GM23338 (cell line): ENCODE results near the gene NRIP1. TPM values are rescaled to one million over a fixed set of nuclear protein-coding genes. Genes with fewer than 3 reads are reported as not detected.

Experiments used
- ATAC-seq: fragments of 200-7000 bp; cut with Tn5 transposase; 3 replicates; pipeline ENCODE4 v1.9.1; 2020
- DNase-seq: peaks from one replicate; pipeline ENCODE4 v3.0.0-alpha.2; 2015; ENCODE audit warnings: low spot score
- H2AFZ ChIP-seq: fragments of 200-600 bp; sonication (generic); 2 replicates; pipeline ENCODE4 v1.8.0; 2016; ENCODE audit warnings: antibody characterized with exemption, mild to moderate bottlenecking, moderate library complexity
- H3F3A ChIP-seq: fragments of 200-600 bp; sonication (generic); replicated peaks from 2 replicates; pipeline ENCODE4 v1.8.0; 2017; ENCODE audit warnings: antibody characterized with exemption, mixed run types, low read depth
- H3K27ac ChIP-seq: fragments of 200-600 bp; sonication (generic); 2 replicates; pipeline ENCODE4 v1.6.1; 2016; ENCODE audit warnings: low read depth
- H3K27me3 ChIP-seq: fragments of 200-600 bp; sonication (generic); 2 replicates; pipeline ENCODE4 v1.8.0; 2016; ENCODE audit warnings: mild to moderate bottlenecking, mixed run types, moderate library complexity; ENCODE audit not compliant: insufficient read depth
- H3K36me3 ChIP-seq: fragments of 200-600 bp; sonication (generic); 2 replicates; pipeline ENCODE4 v1.8.0; 2016; ENCODE audit warnings: mild to moderate bottlenecking; ENCODE audit not compliant: insufficient read depth
- H3K4me1 ChIP-seq: fragments of 200-600 bp; sonication (generic); 2 replicates; pipeline ENCODE4 v1.8.0; 2016; ENCODE audit warnings: mild to moderate bottlenecking, moderate library complexity; ENCODE audit not compliant: insufficient read depth
- H3K4me2 ChIP-seq: fragments of 200-600 bp; sonication (generic); 2 replicates; pipeline ENCODE4 v1.7.1; 2017; ENCODE audit warnings: mixed run types
- H3K4me3 ChIP-seq: fragments of 200-600 bp; sonication (generic); 2 replicates; pipeline ENCODE4 v1.6.1; 2016; ENCODE audit warnings: mixed run types
- H3K79me2 ChIP-seq: fragments of 200-600 bp; sonication (generic); replicated peaks from 2 replicates; pipeline ENCODE4 v1.8.0; 2017; ENCODE audit warnings: mild to moderate bottlenecking; ENCODE audit not compliant: insufficient read depth
- H3K9me2 ChIP-seq: fragments of 200-600 bp; sonication (generic); 2 replicates; pipeline ENCODE4 v1.8.0; 2017; ENCODE audit not compliant: insufficient read depth
- H4K20me1 ChIP-seq: fragments of 200-600 bp; sonication (generic); replicated peaks from 2 replicates; pipeline ENCODE4 v1.8.0; 2017; ENCODE audit warnings: mild to moderate bottlenecking; ENCODE audit not compliant: insufficient read depth
- H3K27ac Mint-ChIP-seq: 2 replicates; pipeline ENCODE4 v1.8.0; 2020; ENCODE audit warnings: inconsistent platforms, mild to moderate bottlenecking, moderate library complexity, mixed read lengths
- H3K27me3 Mint-ChIP-seq: 3 replicates; pipeline ENCODE4 v1.8.0; 2022; ENCODE audit warnings: low read depth, mild to moderate bottlenecking, moderate library complexity, mixed read lengths, inconsistent platforms; ENCODE audit not compliant: insufficient read depth, poor library complexity
- H3K36me3 Mint-ChIP-seq: 3 replicates; pipeline ENCODE4 v1.8.0; 2021; ENCODE audit warnings: low read depth, mild to moderate bottlenecking, inconsistent platforms, moderate library complexity, mixed read lengths
- H3K4me1 Mint-ChIP-seq: 3 replicates; pipeline ENCODE4 v1.8.0; 2020; ENCODE audit warnings: mild to moderate bottlenecking, inconsistent platforms, mixed read lengths
- H3K4me3 Mint-ChIP-seq: 3 replicates; pipeline ENCODE4 v1.8.0; 2021; ENCODE audit warnings: moderate library complexity, mild to moderate bottlenecking, inconsistent platforms, mixed read lengths
- H3K9me3 Mint-ChIP-seq: 3 replicates; pipeline ENCODE4 v1.8.0; 2020; ENCODE audit warnings: moderate library complexity, mild to moderate bottlenecking, inconsistent platforms, mixed read lengths
- CREB1 ChIP-seq: fragments of 250-450 bp; sonication (Bioruptor Pico); IDR thresholded peaks from 2 replicates; pipeline ENCODE4 v1.5.0; 2020; ENCODE audit warnings: low read depth, mild to moderate bottlenecking, moderate library complexity
- ETS1 ChIP-seq: IDR thresholded peaks from 2 replicates; pipeline ENCODE4 v1.6.1; 2016; ENCODE audit warnings: antibody characterized with exemption
- EZH2 ChIP-seq: fragments of 200-600 bp; sonication (generic); IDR thresholded peaks from one replicate; pipeline ENCODE4 v1.8.0; 2017; ENCODE audit warnings: antibody characterized with exemption, mild to moderate bottlenecking, low read depth; ENCODE audit not compliant: unreplicated experiment
- EZH2phosphoT487 ChIP-seq: fragments of 200-600 bp; sonication (generic); IDR thresholded peaks from one replicate; pipeline ENCODE4 v1.8.1; 2018; ENCODE audit warnings: antibody characterized with exemption; ENCODE audit not compliant: unreplicated experiment
- JUNB ChIP-seq: IDR thresholded peaks from one replicate; pipeline ENCODE4 v1.6.1; 2016; ENCODE audit warnings: antibody characterized with exemption; ENCODE audit not compliant: unreplicated experiment
- NANOG ChIP-seq: IDR thresholded peaks from 2 replicates; pipeline ENCODE4 v1.6.1; 2016; ENCODE audit warnings: antibody characterized with exemption, borderline replicate concordance
- POLR2AphosphoS5 ChIP-seq: IDR thresholded peaks from 2 replicates; pipeline ENCODE4 v1.6.1; 2016; ENCODE audit warnings: antibody characterized with exemption, low read depth
- REST ChIP-seq: IDR thresholded peaks from one replicate; pipeline ENCODE4 v1.6.1; 2018; ENCODE audit warnings: antibody characterized with exemption; ENCODE audit not compliant: unreplicated experiment
- STAT1 ChIP-seq: IDR thresholded peaks from one replicate; pipeline ENCODE4 v1.6.1; 2016; ENCODE audit warnings: antibody characterized with exemption; ENCODE audit not compliant: unreplicated experiment
- ZNF114 ChIP-seq: fragments of 250-450 bp; sonication (Bioruptor Pico); IDR thresholded peaks from 2 replicates; pipeline ENCODE4 v1.5.0; 2020; ENCODE audit warnings: mild to moderate bottlenecking, moderate library complexity
- ZNF331 ChIP-seq: fragments of 250-450 bp; sonication (Bioruptor Pico); IDR thresholded peaks from 2 replicates; pipeline ENCODE4 v1.5.0; 2020; ENCODE audit warnings: low read depth, mild to moderate bottlenecking, moderate library complexity
- polyA plus RNA-seq: library from polyadenylated mRNA; unstranded; fragments of >200 nt; fragmentation: Nextera tagmentation; extraction: Ambion mirVana; gene quantifications from 2 replicates; pipeline ENCODE4 v1.2.1, GENCODE V29; 2016
- total RNA-seq: library from RNA; depleted of rRNA; stranded (reverse); fragments of >200 nt; shearing (Covaris generic); gene quantifications from 2 replicates; pipeline ENCODE4 v1.2.3, GENCODE V29; 2014
- TF ChIP-seq, protein P1 (sequence below), 2 experiments: fragments of 200-600 bp in 1 of 2; sonication (generic) in 1 of 2; conservative IDR thresholded peaks; 2 replicates each; pipeline versions ENCODE4 v1.5.1 to v1.6.1; 2016 to 2017; ENCODE audit warnings: antibody characterized with exemption in 2 of 2, low read depth in 2 of 2, mild to moderate bottlenecking in 2 of 2, moderate library complexity in 1 of 2
- TF ChIP-seq, protein P2 (sequence below): fragments of 250-450 bp; sonication (Bioruptor Pico); IDR thresholded peaks from 2 replicates; pipeline ENCODE4 v1.5.0; 2020; ENCODE audit warnings: mild to moderate bottlenecking, moderate library complexity

Gene NRIP1
- total and polyA plus RNA-seq, 2 experiments from 2014 or later: 3.0 to 9.0 TPM

DNA sequence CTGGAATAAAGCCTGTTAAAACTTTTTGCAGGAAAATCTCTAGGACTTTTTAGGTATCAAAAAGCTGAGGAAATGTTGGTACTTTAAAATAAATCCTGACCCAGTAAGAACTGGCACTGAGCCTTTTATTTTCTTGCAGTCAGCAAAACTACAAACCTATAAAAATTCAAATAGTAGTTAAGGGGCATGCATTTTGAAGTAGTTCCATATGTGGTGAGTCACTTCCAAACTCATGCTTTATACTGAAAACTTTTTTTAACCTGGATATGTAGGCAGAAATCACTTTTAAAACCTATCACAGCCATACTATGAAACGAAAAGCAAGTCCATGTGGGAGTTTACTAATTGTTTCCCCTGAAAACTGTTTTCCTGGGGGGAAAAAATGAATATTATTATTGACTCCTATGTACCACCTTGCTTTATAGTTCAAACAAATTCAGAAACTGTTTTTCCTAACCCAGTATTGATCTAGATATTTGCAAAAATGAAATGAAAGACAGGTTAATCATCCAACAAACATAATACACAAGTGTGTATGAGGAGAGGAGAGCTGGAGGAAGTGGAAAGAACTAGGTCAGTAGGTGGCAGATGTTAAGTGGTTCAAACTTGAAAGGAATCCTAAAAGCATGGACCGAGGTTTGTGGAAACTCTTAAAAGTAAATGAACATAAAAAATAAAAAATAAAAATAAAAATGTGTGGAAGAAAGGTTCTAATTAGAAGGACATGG is 30.5 kb downstream of the NRIP1 start:
- no peaks in the 10 kb centered on the region for H3K27me3 ChIP-seq
- no peaks in the 10 kb centered on the region for H3K36me3 ChIP-seq
- no peak overlapping the region for H3K27ac ChIP-seq
- H3K4me1 ChIP-seq: peaks cover 8% of the 10 kb centered on the region
- no peaks in the 10 kb centered on the region; the same call in 1 of the 2 replicates for H3K79me2 ChIP-seq
- Mint-ChIP-seq H3K36me3 (no peaks in the 10 kb centered on the region), H3K27me3 (no peaks in the 10 kb centered on the region), H3K27ac (no peak overlapping the region), H3K4me1 (peaks cover 7% of the 10 kb centered on the region; the same call in 2 of the 3 replicates), H3K9me3 (no peaks in the 10 kb centered on the region), H3K4me3 (no peak overlapping the region)
- H4K20me1 ChIP-seq: no peaks in the 10 kb centered on the region
- ATAC-seq (no peak), DNase-seq (no peak)
- TF ChIP-seq ZNF331 (CRISPR knock-in tag) (no peak), ETS1 (no peak), JUNB (no peak), POLR2AphosphoS5 (no peak), EZH2 (no peak), CREB1 (CRISPR knock-in tag) (no peak), NANOG (no peak), ZNF114 (CRISPR knock-in tag) (no peak), EZH2phosphoT487 (no peak), STAT1 (no peak), REST (no peak)
- TF ChIP-seq, protein P1, sequence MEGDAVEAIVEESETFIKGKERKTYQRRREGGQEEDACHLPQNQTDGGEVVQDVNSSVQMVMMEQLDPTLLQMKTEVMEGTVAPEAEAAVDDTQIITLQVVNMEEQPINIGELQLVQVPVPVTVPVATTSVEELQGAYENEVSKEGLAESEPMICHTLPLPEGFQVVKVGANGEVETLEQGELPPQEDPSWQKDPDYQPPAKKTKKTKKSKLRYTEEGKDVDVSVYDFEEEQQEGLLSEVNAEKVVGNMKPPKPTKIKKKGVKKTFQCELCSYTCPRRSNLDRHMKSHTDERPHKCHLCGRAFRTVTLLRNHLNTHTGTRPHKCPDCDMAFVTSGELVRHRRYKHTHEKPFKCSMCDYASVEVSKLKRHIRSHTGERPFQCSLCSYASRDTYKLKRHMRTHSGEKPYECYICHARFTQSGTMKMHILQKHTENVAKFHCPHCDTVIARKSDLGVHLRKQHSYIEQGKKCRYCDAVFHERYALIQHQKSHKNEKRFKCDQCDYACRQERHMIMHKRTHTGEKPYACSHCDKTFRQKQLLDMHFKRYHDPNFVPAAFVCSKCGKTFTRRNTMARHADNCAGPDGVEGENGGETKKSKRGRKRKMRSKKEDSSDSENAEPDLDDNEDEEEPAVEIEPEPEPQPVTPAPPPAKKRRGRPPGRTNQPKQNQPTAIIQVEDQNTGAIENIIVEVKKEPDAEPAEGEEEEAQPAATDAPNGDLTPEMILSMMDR (conservative IDR thresholded peaks at IDR 0.05; ENCODE audit: low read depth in 2 of 2): no peak
- TF ChIP-seq, protein P2, sequence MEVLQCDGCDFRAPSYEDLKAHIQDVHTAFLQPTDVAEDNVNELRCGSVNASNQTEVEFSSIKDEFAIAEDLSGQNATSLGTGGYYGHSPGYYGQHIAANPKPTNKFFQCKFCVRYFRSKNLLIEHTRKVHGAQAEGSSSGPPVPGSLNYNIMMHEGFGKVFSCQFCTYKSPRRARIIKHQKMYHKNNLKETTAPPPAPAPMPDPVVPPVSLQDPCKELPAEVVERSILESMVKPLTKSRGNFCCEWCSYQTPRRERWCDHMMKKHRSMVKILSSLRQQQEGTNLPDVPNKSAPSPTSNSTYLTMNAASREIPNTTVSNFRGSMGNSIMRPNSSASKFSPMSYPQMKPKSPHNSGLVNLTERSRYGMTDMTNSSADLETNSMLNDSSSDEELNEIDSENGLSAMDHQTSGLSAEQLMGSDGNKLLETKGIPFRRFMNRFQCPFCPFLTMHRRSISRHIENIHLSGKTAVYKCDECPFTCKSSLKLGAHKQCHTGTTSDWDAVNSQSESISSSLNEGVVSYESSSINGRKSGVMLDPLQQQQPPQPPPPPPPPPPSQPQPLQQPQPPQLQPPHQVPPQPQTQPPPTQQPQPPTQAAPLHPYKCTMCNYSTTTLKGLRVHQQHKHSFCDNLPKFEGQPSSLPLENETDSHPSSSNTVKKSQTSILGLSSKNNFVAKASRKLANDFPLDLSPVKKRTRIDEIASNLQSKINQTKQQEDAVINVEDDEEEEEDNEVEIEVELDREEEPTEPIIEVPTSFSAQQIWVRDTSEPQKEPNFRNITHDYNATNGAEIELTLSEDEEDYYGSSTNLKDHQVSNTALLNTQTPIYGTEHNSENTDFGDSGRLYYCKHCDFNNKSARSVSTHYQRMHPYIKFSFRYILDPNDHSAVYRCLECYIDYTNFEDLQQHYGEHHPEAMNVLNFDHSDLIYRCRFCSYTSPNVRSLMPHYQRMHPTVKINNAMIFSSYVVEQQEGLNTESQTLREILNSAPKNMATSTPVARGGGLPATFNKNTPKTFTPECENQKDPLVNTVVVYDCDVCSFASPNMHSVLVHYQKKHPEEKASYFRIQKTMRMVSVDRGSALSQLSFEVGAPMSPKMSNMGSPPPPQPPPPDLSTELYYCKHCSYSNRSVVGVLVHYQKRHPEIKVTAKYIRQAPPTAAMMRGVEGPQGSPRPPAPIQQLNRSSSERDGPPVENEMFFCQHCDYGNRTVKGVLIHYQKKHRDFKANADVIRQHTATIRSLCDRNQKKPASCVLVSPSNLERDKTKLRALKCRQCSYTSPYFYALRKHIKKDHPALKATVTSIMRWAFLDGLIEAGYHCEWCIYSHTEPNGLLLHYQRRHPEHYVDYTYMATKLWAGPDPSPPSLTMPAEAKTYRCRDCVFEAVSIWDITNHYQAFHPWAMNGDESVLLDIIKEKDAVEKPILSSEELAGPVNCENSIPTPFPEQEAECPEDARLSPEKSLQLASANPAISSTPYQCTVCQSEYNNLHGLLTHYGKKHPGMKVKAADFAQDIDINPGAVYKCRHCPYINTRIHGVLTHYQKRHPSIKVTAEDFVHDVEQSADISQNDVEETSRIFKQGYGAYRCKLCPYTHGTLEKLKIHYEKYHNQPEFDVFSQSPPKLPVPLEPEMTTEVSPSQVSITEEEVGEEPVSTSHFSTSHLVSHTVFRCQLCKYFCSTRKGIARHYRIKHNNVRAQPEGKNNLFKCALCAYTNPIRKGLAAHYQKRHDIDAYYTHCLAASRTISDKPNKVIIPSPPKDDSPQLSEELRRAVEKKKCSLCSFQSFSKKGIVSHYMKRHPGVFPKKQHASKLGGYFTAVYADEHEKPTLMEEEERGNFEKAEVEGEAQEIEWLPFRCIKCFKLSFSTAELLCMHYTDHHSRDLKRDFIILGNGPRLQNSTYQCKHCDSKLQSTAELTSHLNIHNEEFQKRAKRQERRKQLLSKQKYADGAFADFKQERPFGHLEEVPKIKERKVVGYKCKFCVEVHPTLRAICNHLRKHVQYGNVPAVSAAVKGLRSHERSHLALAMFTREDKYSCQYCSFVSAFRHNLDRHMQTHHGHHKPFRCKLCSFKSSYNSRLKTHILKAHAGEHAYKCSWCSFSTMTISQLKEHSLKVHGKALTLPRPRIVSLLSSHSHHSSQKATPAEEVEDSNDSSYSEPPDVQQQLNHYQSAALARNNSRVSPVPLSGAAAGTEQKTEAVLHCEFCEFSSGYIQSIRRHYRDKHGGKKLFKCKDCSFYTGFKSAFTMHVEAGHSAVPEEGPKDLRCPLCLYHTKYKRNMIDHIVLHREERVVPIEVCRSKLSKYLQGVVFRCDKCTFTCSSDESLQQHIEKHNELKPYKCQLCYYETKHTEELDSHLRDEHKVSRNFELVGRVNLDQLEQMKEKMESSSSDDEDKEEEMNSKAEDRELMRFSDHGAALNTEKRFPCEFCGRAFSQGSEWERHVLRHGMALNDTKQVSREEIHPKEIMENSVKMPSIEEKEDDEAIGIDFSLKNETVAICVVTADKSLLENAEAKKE (CRISPR knock-in tag): no peak
- no peaks in the 10 kb centered on the region for H3K9me2 ChIP-seq
- H3K4me3 ChIP-seq: no peak overlapping the region
- H3K4me2 ChIP-seq: no peak overlapping the region
- H3F3A ChIP-seq: no peaks in the 10 kb centered on the region
- H2AFZ ChIP-seq: no peak overlapping the region
